A549 (cell line): ENCODE measurements around the gene RAD51B. TPM values are rescaled to one million over a fixed set of nuclear protein-coding genes. Genes with fewer than 3 reads are reported as not detected.

Source experiments
- ATAC-seq, 2 experiments: fragments of 200-7000 bp in 1 of 2; fragments of >200 bp in 1 of 2; cut with Nextera tagmentation in 1 of 2; cut with Tn5 transposase in 1 of 2; 3 replicates each; pipeline versions ENCODE4 v1.8.0 to v1.9.1; 2018 to 2020; ENCODE audit warnings: mild to moderate bottlenecking in 1 of 2, moderate library complexity in 1 of 2
- CTCF ChIA-PET: fragments of 300-600 bp; sonication (Branson Sonifier 250); formaldehyde crosslinking; extraction: SDS; loops from one replicate; lab custom pipeline; 2021; ENCODE audit warnings: antibody characterized with exemption, inconsistent platforms; lab: Yijun Ruan, JAX
- POLR2A ChIA-PET: fragments of 350-600 bp; formaldehyde crosslinking; extraction: SDS; loops from one replicate; lab custom pipeline; 2021; ENCODE audit warnings: antibody characterized with exemption, inconsistent platforms; lab: Yijun Ruan, JAX
- DNase-seq, 2 experiments: peaks; one replicate each; pipeline versions ENCODE4 v3.0.0 to v3.0.0-alpha.2; 2011 to 2016; ENCODE audit warnings: low read depth in 1 of 2, low spot score in 1 of 2
- FAIRE-seq: peaks from 2 replicates; lab custom pipeline; 2011; peaks lifted over from hg19 to GRCh38; lab: Jason Lieb, UNC
- H3K27ac ChIP-seq, 2 experiments: fragments of >200 bp; sonication (Bioruptor Twin); formaldehyde crosslinking; 3 replicates each; pipeline ENCODE4 v1.5.1; 2016 to 2017
- H3K4me1 ChIP-seq: fragments of >200 bp; sonication (Bioruptor Twin); formaldehyde crosslinking; 3 replicates; pipeline ENCODE4 v1.6.1; 2016
- H3K4me2 ChIP-seq: fragments of >200 bp; sonication (Bioruptor Twin); formaldehyde crosslinking; 3 replicates; pipeline ENCODE4 v1.6.1; 2016
- H3K4me3 ChIP-seq: fragments of >200 bp; sonication (Bioruptor Twin); formaldehyde crosslinking; 3 replicates; pipeline ENCODE4 v1.5.1; 2016
- H3K9me3 ChIP-seq: fragments of >200 bp; sonication (Bioruptor Twin); formaldehyde crosslinking; 3 replicates; pipeline ENCODE4 v1.6.1; 2016
- CBX8 ChIP-seq: fragments of 200-600 bp; sonication (generic); IDR thresholded peaks from 2 replicates; pipeline ENCODE4 v1.6.1; 2016
- CEBPB ChIP-seq, 2 experiments: fragments of >200 bp in 1 of 2; sonication (Bioruptor Twin) in 1 of 2; formaldehyde crosslinking in 1 of 2; IDR thresholded peaks; 2 replicates each; pipeline ENCODE4 v1.6.1; 2012 to 2016
- CTCF ChIP-seq: fragments of >200 bp; sonication (Bioruptor Twin); formaldehyde crosslinking; IDR thresholded peaks from 3 replicates; pipeline ENCODE4 v1.5.1; 2016
- E2F6 ChIP-seq: IDR thresholded peaks from 2 replicates; pipeline ENCODE4 v1.6.1; 2012; ENCODE audit warnings: low read depth, borderline replicate concordance
- EHMT2 ChIP-seq: fragments of 200-600 bp; sonication (generic); IDR thresholded peaks from 2 replicates; pipeline ENCODE4 v1.6.1; 2016; ENCODE audit warnings: antibody characterized with exemption, low read depth, mild to moderate bottlenecking, moderate library complexity
- EP300 ChIP-seq, 2 experiments: fragments of >200 bp; sonication (Bioruptor Twin); formaldehyde crosslinking; IDR thresholded peaks; 2 replicates in 1 of 2; 3 replicates in 1 of 2; pipeline ENCODE4 v1.6.1; 2016 to 2017
- ESRRA ChIP-seq: fragments of 150-350 bp; IDR thresholded peaks from 2 replicates; pipeline ENCODE4 v1.6.1; 2014; ENCODE audit warnings: mild to moderate bottlenecking, low read length, borderline replicate concordance
- FOSB ChIP-seq: fragments of 250-450 bp; sonication (Bioruptor Pico); IDR thresholded peaks from 2 replicates; pipeline ENCODE4 v1.5.0; 2020; ENCODE audit warnings: mild to moderate bottlenecking, moderate library complexity
- FOSL2 ChIP-seq, 2 experiments: fragments of 450-650 bp in 1 of 2; fragments of >200 bp in 1 of 2; sonication (Bioruptor Twin) in 1 of 2; formaldehyde crosslinking; IDR thresholded peaks; 2 replicates each; pipeline versions ENCODE4 v1.5.0 to v1.6.1; 2016 to 2020; ENCODE audit warnings: mild to moderate bottlenecking in 1 of 2, moderate library complexity in 1 of 2
- HOXA7 ChIP-seq: fragments of 250-450 bp; sonication (Bioruptor Pico); IDR thresholded peaks from 2 replicates; pipeline ENCODE4 v1.5.0; 2020; ENCODE audit warnings: mild to moderate bottlenecking, moderate library complexity
- HOXB13 ChIP-seq: fragments of 250-450 bp; sonication (Bioruptor Pico); IDR thresholded peaks from 2 replicates; pipeline ENCODE4 v1.5.0; 2020; ENCODE audit warnings: low read depth, mild to moderate bottlenecking, moderate library complexity
- MAFK ChIP-seq: fragments of 450-650 bp; IDR thresholded peaks from 2 replicates; pipeline ENCODE4 v1.6.1; 2014; ENCODE audit not compliant: partially characterized antibody
- MAZ ChIP-seq: fragments of 150-350 bp; IDR thresholded peaks from 2 replicates; pipeline ENCODE4 v1.6.1; 2014; ENCODE audit warnings: antibody characterized with exemption, low read depth, low read length, borderline replicate concordance
- MYC ChIP-seq: IDR thresholded peaks from 2 replicates; pipeline ENCODE4 v1.6.1; 2012; ENCODE audit warnings: mild to moderate bottlenecking, inconsistent platforms, low read length, improper control_type of control experiment, borderline replicate concordance
- NPAS2 ChIP-seq: fragments of 250-450 bp; sonication (Bioruptor Pico); IDR thresholded peaks from 2 replicates; pipeline ENCODE4 v1.8.0; 2022; ENCODE audit warnings: mild to moderate bottlenecking, moderate library complexity, borderline replicate concordance
- PHF8 ChIP-seq: fragments of 200-600 bp; sonication (generic); IDR thresholded peaks from 2 replicates; pipeline ENCODE4 v1.6.1; 2016; ENCODE audit warnings: low read depth, mild to moderate bottlenecking, antibody characterized with exemption, moderate library complexity, borderline replicate concordance
- POLR2A ChIP-seq: IDR thresholded peaks from 2 replicates; pipeline ENCODE4 v1.6.1; 2012; ENCODE audit warnings: mild to moderate bottlenecking, low read length
- POLR2AphosphoS2 ChIP-seq: conservative IDR thresholded peaks from 2 replicates; pipeline ENCODE4 v1.6.1; 2012; ENCODE audit warnings: low read length, improper control_type of control experiment, inconsistent platforms
- RAD21 ChIP-seq, 2 experiments: fragments of >200 bp in 1 of 2; sonication (Bioruptor Twin) in 1 of 2; formaldehyde crosslinking in 1 of 2; IDR thresholded peaks in 1 of 2; conservative IDR thresholded peaks in 1 of 2; 2 replicates in 1 of 2; 3 replicates in 1 of 2; pipeline ENCODE4 v1.6.1; 2012 to 2018; ENCODE audit warnings: inconsistent platforms in 1 of 2
- RNF2 ChIP-seq: fragments of 200-600 bp; sonication (generic); IDR thresholded peaks from 2 replicates; pipeline ENCODE4 v1.6.1; 2016; ENCODE audit warnings: low read depth, mild to moderate bottlenecking, antibody characterized with exemption, moderate library complexity, borderline replicate concordance
- SMC3 ChIP-seq: fragments of >200 bp; sonication (Bioruptor Twin); formaldehyde crosslinking; IDR thresholded peaks from 3 replicates; pipeline ENCODE4 v1.6.1; 2018; ENCODE audit warnings: inconsistent platforms
- TFCP2L1 ChIP-seq: fragments of 250-450 bp; sonication (Bioruptor Pico); IDR thresholded peaks from 2 replicates; pipeline ENCODE4 v1.5.0; 2021; ENCODE audit warnings: mild to moderate bottlenecking
- USF2 ChIP-seq: fragments of 450-650 bp; IDR thresholded peaks from 2 replicates; pipeline ENCODE4 v1.6.1; 2014; ENCODE audit warnings: antibody characterized with exemption
- ZNF302 ChIP-seq: fragments of 250-450 bp; sonication (Bioruptor Pico); IDR thresholded peaks from 2 replicates; pipeline ENCODE4 v1.9.0; 2021; ENCODE audit warnings: inconsistent platforms, mild to moderate bottlenecking, moderate library complexity
- ZSCAN20 ChIP-seq: fragments of 250-450 bp; sonication (Bioruptor Pico); IDR thresholded peaks from 2 replicates; pipeline ENCODE4 v1.8.0; 2022; ENCODE audit warnings: mild to moderate bottlenecking, moderate library complexity
- WGBS: methylation state at CpG from one replicate; pipeline ENCODE4 v1.1.6; 2017; ENCODE audit errors: missing lambda C conversion rate; 5-methylcytosine and 5-hydroxymethylcytosine counted together
- polyA plus RNA-seq, 4 experiments: library from polyadenylated mRNA; depleted of rRNA in 3 of 4; stranded (reverse); fragments of >200 nt; fragmentation: RNase III in 1 of 4; extraction: RNeasy Plus Mini Kit Qiagen cat#74134 plus additional on column Dnase treatment in 1 of 4; gene quantifications; 2 replicates in 3 of 4; 3 replicates in 1 of 4; pipeline ENCODE4 v1.2.3, GENCODE V29; 2011 to 2017

RAD51B gene
- polyA plus RNA-seq, 2 of the 4 experiments (the other 2 are of a cell fraction): 7.2 to 10.8 TPM

- no peaks in the 10 kb centered on the region for H3K9me3 ChIP-seq
- H3K4me3 ChIP-seq: no peak overlapping the region
- no peak for ATAC-seq
- H3K4me2 ChIP-seq: no peak overlapping the region
- POLR2A ChIA-PET: interaction anchor here (0.8 kb wide), 1 partner anchor 213 kb away, joined by 3 read pairs; no protein-coding TSS in a partner anchor
- CTCF ChIA-PET: no interaction called here
- FAIRE-seq: no peak
- peaks cover 52% of the 10 kb centered on the region for H3K4me1 ChIP-seq
- TF ChIP-seq CBX8: no peak
- no peak for TF ChIP-seq NPAS2 (CRISPR knock-in tag)
- no peak for TF ChIP-seq MAFK
- TF ChIP-seq MAZ: no peak
- no peak for TF ChIP-seq PHF8
- TF ChIP-seq SMC3: no peak
- TF ChIP-seq E2F6: no peak
- TF ChIP-seq MYC: no peak
- no peak for TF ChIP-seq CTCF
- TF ChIP-seq EHMT2: no peak
- no peak for TF ChIP-seq ZNF302 (CRISPR knock-in tag)
- no peak for TF ChIP-seq POLR2A
- no peak for TF ChIP-seq RAD21 (conservative IDR thresholded peaks at IDR 0.05 in 1 of 2, IDR thresholded peaks at IDR 0.05 in 1 of 2)
- TF ChIP-seq HOXA7 (CRISPR knock-in tag): no peak
- peak; percentile 98 for TF ChIP-seq USF2
- TF ChIP-seq CEBPB (IDR thresholded peaks at IDR 0.05): peak; percentile 58 to 74; a peak in 3 of 4 replicates
- peak overlapping the region; percentile 62 to 85; a peak in 4 of 6 replicates for H3K27ac ChIP-seq
- peak in 1 of 2 experiments; percentile 82 for DNase-seq
- 90% methylated on average over 2 of the region's 2 CpGs for WGBS
Measured at GRCh38 chr14:68473794-68474193, 654.2 kb downstream of the RAD51B start.

- 86% methylated on average over 4 of the region's 4 CpGs for WGBS
Measured at GRCh38 chr14:68474741-68475140, 655.2 kb downstream of the RAD51B start.

More at GRCh38 chr14:68474741-68475140, 655.2 kb downstream of the RAD51B start:
- Histone ChIP-seq H3K27ac (peak overlapping the region; percentile 62 to 83; a peak in 4 of 6 replicates), H3K9me3 (no peaks in the 10 kb centered on the region), H3K4me1 (peaks cover 50% of the 10 kb centered on the region), H3K4me2 (no peak overlapping the region), H3K4me3 (no peak overlapping the region)
- DNase-seq (no peak), FAIRE-seq (no peak), ATAC-seq (no peak)
- ChIA-PET CTCF (no interaction called here), POLR2A (interaction anchor here (0.8 to 1.0 kb wide), 2 partner anchors 213 to 319 kb away, joined by 3 read pairs; partner anchors contain the start of gene ZFP36L1)
- TF ChIP-seq TFCP2L1 (CRISPR knock-in tag): no peak
- TF ChIP-seq POLR2AphosphoS2: no peak
- no peak for TF ChIP-seq PHF8
- no peak for TF ChIP-seq MAZ
- no peak for TF ChIP-seq MYC
- no peak for TF ChIP-seq ESRRA
- no peak for TF ChIP-seq ZSCAN20 (CRISPR knock-in tag)
- TF ChIP-seq POLR2A: no peak
- TF ChIP-seq CTCF: no peak
- no peak for TF ChIP-seq FOSB
- TF ChIP-seq SMC3: no peak
- no peak for TF ChIP-seq ZNF302 (CRISPR knock-in tag)
- no peak for TF ChIP-seq HOXB13 (CRISPR knock-in tag)
- no peak for TF ChIP-seq NPAS2 (CRISPR knock-in tag)
- TF ChIP-seq FOSL2 (IDR thresholded peaks at IDR 0.05): no peak
- TF ChIP-seq FOSL2 (CRISPR knock-in tag; IDR thresholded peaks at IDR 0.05): no peak
- TF ChIP-seq RNF2: no peak
- no peak for TF ChIP-seq EP300 (IDR thresholded peaks at IDR 0.05)
